ENCODE measurements around the gene NRG2. TPM values are rescaled to one million over a fixed set of nuclear protein-coding genes. Genes with fewer than 3 reads are reported as not detected.

The NRG2 gene
- total RNA-seq, 2 experiments from 2014 or later, result 0.11 TPM; not detected in 1

- intact Hi-C loops (cut with micrococcal nuclease), result no loop called here
- CTCF ChIA-PET, result interaction anchor here (0.7 to 4.5 kb wide), 2 partner anchors 22 to 59 kb away, joined by 3 to 13 read pairs; no protein-coding TSS in a partner anchor
Measured at GRCh38 chr5:139910036-139910435, 133.1 kb downstream of the NRG2 start.

GRCh38 chr5:139908749-139909148 lies 134.3 kb downstream of the NRG2 start:
- Mint-ChIP-seq H3K27ac (no peak overlapping the region), H3K9me3 (no peaks in the 10 kb centered on the region), H3K4me3 (no peak overlapping the region), H3K27me3 (peaks cover 3% of the 10 kb centered on the region), H3K36me3 (ENCODE audit: low read depth) (no peaks in the 10 kb centered on the region), H3K4me1 (ENCODE audit: low read depth) (no peaks in the 10 kb centered on the region)
- ChIA-PET POLR2A (no interaction called here), CTCF (interaction anchor here (4.5 kb wide), 1 partner anchor 60 kb away, joined by 13 read pairs; no protein-coding TSS in a partner anchor)
- intact Hi-C loops (cut with micrococcal nuclease), result no loop called here
- ATAC-seq (no peak), DNase-seq (no peak)
- TF ChIP-seq, protein P1, sequence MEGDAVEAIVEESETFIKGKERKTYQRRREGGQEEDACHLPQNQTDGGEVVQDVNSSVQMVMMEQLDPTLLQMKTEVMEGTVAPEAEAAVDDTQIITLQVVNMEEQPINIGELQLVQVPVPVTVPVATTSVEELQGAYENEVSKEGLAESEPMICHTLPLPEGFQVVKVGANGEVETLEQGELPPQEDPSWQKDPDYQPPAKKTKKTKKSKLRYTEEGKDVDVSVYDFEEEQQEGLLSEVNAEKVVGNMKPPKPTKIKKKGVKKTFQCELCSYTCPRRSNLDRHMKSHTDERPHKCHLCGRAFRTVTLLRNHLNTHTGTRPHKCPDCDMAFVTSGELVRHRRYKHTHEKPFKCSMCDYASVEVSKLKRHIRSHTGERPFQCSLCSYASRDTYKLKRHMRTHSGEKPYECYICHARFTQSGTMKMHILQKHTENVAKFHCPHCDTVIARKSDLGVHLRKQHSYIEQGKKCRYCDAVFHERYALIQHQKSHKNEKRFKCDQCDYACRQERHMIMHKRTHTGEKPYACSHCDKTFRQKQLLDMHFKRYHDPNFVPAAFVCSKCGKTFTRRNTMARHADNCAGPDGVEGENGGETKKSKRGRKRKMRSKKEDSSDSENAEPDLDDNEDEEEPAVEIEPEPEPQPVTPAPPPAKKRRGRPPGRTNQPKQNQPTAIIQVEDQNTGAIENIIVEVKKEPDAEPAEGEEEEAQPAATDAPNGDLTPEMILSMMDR (IDR thresholded peaks at IDR 0.05), result no peak

More at GRCh38 chr5:139910036-139910435, 133.1 kb downstream of the NRG2 start:
- H3K36me3 Mint-ChIP-seq (ENCODE audit: low read depth), result no peaks in the 10 kb centered on the region
- DNase-seq (no peak), ATAC-seq (no peak)
- H3K4me3 Mint-ChIP-seq, result no peak overlapping the region
- TF ChIP-seq, protein P1 (IDR thresholded peaks at IDR 0.05), result no peak
- POLR2A ChIA-PET, result no interaction called here
- H3K4me1 Mint-ChIP-seq (ENCODE audit: low read depth), result no peaks in the 10 kb centered on the region
- no peaks in the 10 kb centered on the region for H3K9me3 Mint-ChIP-seq
- no peak overlapping the region for H3K27ac Mint-ChIP-seq
- peaks cover 6% of the 10 kb centered on the region for H3K27me3 Mint-ChIP-seq

- peaks cover 14% of the 10 kb centered on the region for H3K27me3 Mint-ChIP-seq
- no peak overlapping the region for H3K4me3 Mint-ChIP-seq
- TF ChIP-seq, protein P1 (IDR thresholded peaks at IDR 0.05), result no peak
- H3K27ac Mint-ChIP-seq, result no peak overlapping the region
- ChIA-PET POLR2A (no interaction called here), CTCF (interaction anchor here (3.2 to 4.5 kb wide), 2 partner anchors 62 to 119 kb away, joined by 7 to 13 read pairs; no protein-coding TSS in a partner anchor)
- ATAC-seq (no peak), DNase-seq (no peak)
- no peaks in the 10 kb centered on the region for H3K9me3 Mint-ChIP-seq
- H3K4me1 Mint-ChIP-seq (ENCODE audit: low read depth), result peaks cover 5% of the 10 kb centered on the region
- no peaks in the 10 kb centered on the region for H3K36me3 Mint-ChIP-seq (ENCODE audit: low read depth)
- intact Hi-C loops (cut with micrococcal nuclease), result no loop called here
Measured at GRCh38 chr5:139906661-139907060, 136.4 kb downstream of the NRG2 start.

DNA sequence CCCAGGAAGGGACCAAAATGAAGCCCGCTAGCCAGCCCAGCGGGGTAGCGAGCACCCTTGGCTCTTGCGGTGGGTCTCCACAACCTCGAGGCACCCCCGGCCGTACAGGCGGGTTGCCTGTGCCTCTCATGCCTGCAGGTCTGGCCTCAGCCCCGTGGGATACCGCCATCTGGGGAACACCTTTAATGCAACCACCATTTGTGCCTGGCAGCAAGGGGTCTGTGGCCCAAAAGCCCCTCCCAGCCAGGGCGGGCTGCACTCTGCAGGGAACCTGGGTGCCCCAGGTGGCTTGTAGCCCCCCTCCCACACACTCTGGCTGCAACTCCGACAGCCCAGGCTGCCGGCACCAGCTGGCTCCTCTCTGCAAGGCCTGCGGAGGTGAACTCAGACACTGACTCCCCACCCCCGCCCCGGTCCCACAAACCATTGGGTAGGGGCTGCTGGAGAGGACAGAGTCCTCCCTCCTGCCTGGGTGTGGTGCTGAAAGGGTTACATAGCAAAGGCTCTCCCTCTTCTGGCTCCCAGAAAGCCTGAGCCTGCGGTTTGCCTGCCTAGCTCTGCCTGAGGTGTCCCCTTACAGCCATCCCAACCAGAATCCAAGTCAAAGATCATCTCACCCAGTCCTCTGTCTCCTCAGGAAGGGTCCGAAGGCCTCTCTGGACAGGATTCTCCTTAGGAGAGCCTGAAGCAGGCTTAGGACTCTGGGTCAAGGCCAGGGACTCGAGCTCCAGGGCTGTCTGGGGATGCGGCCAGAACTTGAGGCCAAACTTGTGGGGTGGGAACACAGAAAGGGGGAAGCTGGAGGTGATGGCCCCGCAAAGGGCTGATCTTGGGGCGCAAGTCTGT lies 138.1 kb downstream of the NRG2 start:
- no peaks in the 10 kb centered on the region for H3K9me3 Mint-ChIP-seq
- intact Hi-C loops (cut with micrococcal nuclease), result no loop called here
- TF ChIP-seq, protein P1 (IDR thresholded peaks at IDR 0.05), result no peak
- ATAC-seq (no peak), DNase-seq (no peak)
- no peaks in the 10 kb centered on the region for H3K36me3 Mint-ChIP-seq (ENCODE audit: low read depth)
- no peak overlapping the region for H3K4me3 Mint-ChIP-seq
- peaks cover 22% of the 10 kb centered on the region for H3K27me3 Mint-ChIP-seq
- H3K4me1 Mint-ChIP-seq (ENCODE audit: low read depth), result peaks cover 5% of the 10 kb centered on the region
- CTCF ChIA-PET, result interaction anchor here (0.8 to 3.2 kb wide), 2 partner anchors 64 to 118 kb away, joined by 3 to 7 read pairs; no protein-coding TSS in a partner anchor
- no peak overlapping the region for H3K27ac Mint-ChIP-seq
- POLR2A ChIA-PET, result interaction anchor here (0.7 kb wide), 1 partner anchor 77 kb away, joined by 4 read pairs; no protein-coding TSS in a partner anchor

DNA sequence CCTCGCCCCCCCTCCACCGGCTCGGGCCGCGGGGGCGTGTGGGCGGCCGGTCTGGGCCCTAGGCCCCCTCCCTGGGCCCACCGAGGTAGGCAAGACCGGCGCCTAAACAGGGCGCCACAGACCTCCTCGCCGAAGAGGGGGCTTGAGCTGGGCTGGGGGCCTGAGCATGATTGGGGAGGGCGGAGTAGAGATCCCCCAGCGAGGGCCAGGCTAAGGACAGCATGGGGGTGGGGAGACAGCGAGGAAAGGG lies 138.6 kb downstream of the NRG2 start:
- ChIA-PET POLR2A (no interaction called here), CTCF (interaction anchor here (0.8 kb wide), 1 partner anchor 64 kb away, joined by 3 read pairs; no protein-coding TSS in a partner anchor)
- TF ChIP-seq, protein P1 (IDR thresholded peaks at IDR 0.05), result no peak
- Mint-ChIP-seq H3K9me3 (no peaks in the 10 kb centered on the region), H3K36me3 (ENCODE audit: low read depth) (no peaks in the 10 kb centered on the region), H3K4me1 (ENCODE audit: low read depth) (peaks cover 5% of the 10 kb centered on the region), H3K27me3 (peaks cover 22% of the 10 kb centered on the region), H3K4me3 (no peak overlapping the region), H3K27ac (no peak overlapping the region)
- DNase-seq, result no peak
- no peak for ATAC-seq
- intact Hi-C loops (cut with micrococcal nuclease), result no loop called here

Data from activated CD8-positive, alpha-beta T cell treated with anti-CD3 and anti-CD28 coated beads for 36 hours (primary cell).